IMR-90 (cell line): Measurements from ENCODE around the gene MAP1A. TPM values are rescaled to one million over a fixed set of nuclear protein-coding genes. Genes with fewer than 3 reads are reported as not detected.

Experiments
- ATAC-seq: fragments of 200-7000 bp; cut with Tn5 transposase; 2 replicates; pipeline ENCODE4 v1.9.1; 2020; ENCODE audit warnings: low read depth, mild to moderate bottlenecking, moderate library complexity
- BruUV-seq: library from RNA; stranded (reverse); fragments of 400-500 nt; replicated peaks from 2 replicates; lab custom pipeline; 2021; lab: Mats Ljungman, UMichigan
- CTCF ChIA-PET: fragments of 300-600 bp; formaldehyde crosslinking; extraction: SDS; loops from one replicate; lab custom pipeline; 2021; ENCODE audit warnings: antibody characterized with exemption; lab: Yijun Ruan, JAX
- POLR2A ChIA-PET: fragments of 300-600 bp; sonication (Branson Sonifier 250); formaldehyde crosslinking; loops from one replicate; lab custom pipeline; 2022; ENCODE audit warnings: antibody characterized with exemption; ENCODE audit not compliant: unreplicated experiment; lab: Charles Lee
- DNase-seq: peaks from one replicate; pipeline ENCODE4 v3.0.0; 2013
- H2AFZ ChIP-seq: replicated peaks from 2 replicates; pipeline ENCODE3; 2013; ENCODE audit warnings: low read length, mild to moderate bottlenecking; ENCODE audit not compliant: poor library complexity
- H2AK5ac ChIP-seq: 2 replicates; pipeline ENCODE4 v1.6.1; 2013; ENCODE audit warnings: low read depth, low read length, inconsistent platforms
- H2AK9ac ChIP-seq: replicated peaks from 2 replicates; pipeline ENCODE3; 2013; ENCODE audit warnings: mild to moderate bottlenecking, low read depth, low read length, moderate library complexity; ENCODE audit not compliant: poor library complexity
- H2BK120ac ChIP-seq: 2 replicates; pipeline ENCODE4 v1.6.1; 2013; ENCODE audit warnings: low read depth, low read length, inconsistent platforms
- H2BK15ac ChIP-seq: 3 replicates; pipeline ENCODE4 v1.6.1; 2013; ENCODE audit warnings: low read depth, low read length, inconsistent platforms
- H2BK20ac ChIP-seq: 2 replicates; pipeline ENCODE4 v1.6.1; 2013; ENCODE audit warnings: low read depth, mild to moderate bottlenecking, inconsistent platforms, low read length, moderate library complexity
- H2BK5ac ChIP-seq: 2 replicates; pipeline ENCODE4 v1.6.1; 2013; ENCODE audit warnings: mild to moderate bottlenecking, low read depth, low read length, inconsistent platforms; ENCODE audit not compliant: poor library complexity, severe bottlenecking
- H3K14ac ChIP-seq: replicated peaks from 2 replicates; pipeline ENCODE4 v1.6.1; 2013; ENCODE audit warnings: low read depth, low read length, inconsistent platforms
- H3K18ac ChIP-seq: 2 replicates; pipeline ENCODE4 v1.6.1; 2013; ENCODE audit warnings: low read depth, low read length, control low read depth
- H3K23ac ChIP-seq: 2 replicates; pipeline ENCODE4 v1.6.1; 2013; ENCODE audit warnings: low read depth, low read length, inconsistent platforms
- H3K27ac ChIP-seq: 2 replicates; pipeline ENCODE4 v1.5.1; 2013; ENCODE audit warnings: mild to moderate bottlenecking, control low read depth, low read length; ENCODE audit not compliant: insufficient read depth
- H3K27me3 ChIP-seq: 2 replicates; pipeline ENCODE4 v1.6.1; 2013; ENCODE audit warnings: low read length; ENCODE audit not compliant: control insufficient read depth, insufficient read depth
- H3K36me3 ChIP-seq: 2 replicates; pipeline ENCODE4 v1.6.1; 2013; ENCODE audit warnings: low read length, mixed read lengths; ENCODE audit not compliant: control insufficient read depth, insufficient read depth
- H3K4ac ChIP-seq: 2 replicates; pipeline ENCODE4 v1.6.1; 2013; ENCODE audit warnings: low read depth, low read length, inconsistent platforms
- H3K4me1 ChIP-seq: 2 replicates; pipeline ENCODE4 v1.6.1; 2013; ENCODE audit warnings: low read length, mixed read lengths; ENCODE audit not compliant: control insufficient read depth, insufficient read depth
- H3K4me2 ChIP-seq: 2 replicates; pipeline ENCODE4 v1.6.1; 2013; ENCODE audit warnings: low read depth, mild to moderate bottlenecking, control low read depth, low read length, moderate library complexity
- H3K4me3 ChIP-seq: 2 replicates; pipeline ENCODE4 v1.5.1; 2013; ENCODE audit warnings: low read depth, mild to moderate bottlenecking, control low read depth, low read length, moderate library complexity; ENCODE audit not compliant: insufficient read depth
- H3K56ac ChIP-seq: 2 replicates; pipeline ENCODE4 v1.6.1; 2013; ENCODE audit warnings: low read length, inconsistent platforms; ENCODE audit not compliant: insufficient read depth; ENCODE audit errors: extremely low read depth
- H3K79me1 ChIP-seq, 2 experiments: 2 replicates each; pipeline ENCODE4 v1.6.1; 2013; ENCODE audit warnings: low read length in 2 of 2, inconsistent platforms in 1 of 2, low read depth in 1 of 2
- H3K9ac ChIP-seq: 2 replicates; pipeline ENCODE4 v1.6.1; 2013; ENCODE audit warnings: low read depth, low read length, control low read depth
- H3K9me1 ChIP-seq: 2 replicates; pipeline ENCODE4 v1.6.1; 2013; ENCODE audit warnings: low read length, inconsistent platforms; ENCODE audit not compliant: insufficient read depth
- H3K9me3 ChIP-seq: 2 replicates; pipeline ENCODE4 v1.6.1; 2013; ENCODE audit warnings: low read length; ENCODE audit not compliant: control insufficient read depth, insufficient read depth
- H4K20me1 ChIP-seq: 2 replicates; pipeline ENCODE4 v1.6.1; 2013; ENCODE audit warnings: low read length, inconsistent platforms; ENCODE audit not compliant: insufficient read depth
- H4K5ac ChIP-seq: 2 replicates; pipeline ENCODE4 v1.6.1; 2013; ENCODE audit warnings: mild to moderate bottlenecking, low read depth, low read length, control low read depth
- H4K8ac ChIP-seq, 2 experiments: 2 replicates each; pipeline ENCODE4 v1.6.1; 2013; ENCODE audit warnings: low read depth in 2 of 2, low read length in 2 of 2, control low read depth in 1 of 2, inconsistent platforms in 1 of 2
- H4K91ac ChIP-seq: 2 replicates; pipeline ENCODE4 v1.6.1; 2013; ENCODE audit warnings: low read depth, low read length, inconsistent platforms; ENCODE audit not compliant: insufficient read depth
- MXI1 ChIP-seq: IDR thresholded peaks from 2 replicates; pipeline ENCODE4 v1.6.1; 2012; ENCODE audit warnings: low read depth, mild to moderate bottlenecking, low read length, moderate library complexity, borderline replicate concordance
- POLR2A ChIP-seq: IDR thresholded peaks from 2 replicates; pipeline ENCODE4 v1.6.1; 2012; ENCODE audit warnings: mild to moderate bottlenecking, low read depth, low read length
- WGBS, 2 experiments: methylation state at CpG; one replicate each; pipeline versions ENCODE4 v1.1.5 to v1.1.7; 2013; ENCODE audit warnings: missing lambda C conversion rate in 2 of 2; ENCODE audit not compliant: insufficient read length in 1 of 2; ENCODE audit errors: extremely low coverage in 2 of 2; 5-methylcytosine and 5-hydroxymethylcytosine counted together
- dilution Hi-C: fragments of 300-500 bp; cut with HindIII; formaldehyde crosslinking; loops from one replicate; pipeline ENCODE4 v1.14.3; 2018; ENCODE audit warnings: low sequenced_read_pairs; ENCODE audit not compliant: unreplicated experiment
- in situ Hi-C: fragments of 300-500 bp; cut with MboI; formaldehyde crosslinking; loops from 3 replicates; pipeline ENCODE4 v1.14.3; 2019; ENCODE audit warnings: low sequenced_read_pairs, inconsistent platforms, mixed read lengths
- intact Hi-C: fragments of 100-400 bp; cut with micrococcal nuclease; formaldehyde crosslinking; loops from 2 replicates; pipeline ENCODE4 v1.10.0; 2022
- polyA plus RNA-seq, 3 experiments: library from polyadenylated mRNA; depleted of rRNA; stranded (reverse); fragments of >200 nt; gene quantifications; 2 replicates each; pipeline ENCODE4 v1.2.3, GENCODE V29; 2012; ENCODE audit warnings: low replicate concordance in 1 of 3
- total RNA-seq: library from RNA; depleted of rRNA; stranded (reverse); fragments of >200 nt; gene quantifications from 2 replicates; pipeline ENCODE4 v1.2.3, GENCODE V29; 2012
- TF ChIP-seq, protein P1 (sequence below): fragments of 150-350 bp; IDR thresholded peaks from 2 replicates; pipeline ENCODE4 v1.6.1; 2017; ENCODE audit warnings: mild to moderate bottlenecking, antibody characterized with exemption, low read length, low read depth

MAP1A gene
- total and polyA plus RNA-seq, 2 of the 4 experiments (the other 2 are of a cell fraction) = 28.7 to 48.2 TPM

DNA sequence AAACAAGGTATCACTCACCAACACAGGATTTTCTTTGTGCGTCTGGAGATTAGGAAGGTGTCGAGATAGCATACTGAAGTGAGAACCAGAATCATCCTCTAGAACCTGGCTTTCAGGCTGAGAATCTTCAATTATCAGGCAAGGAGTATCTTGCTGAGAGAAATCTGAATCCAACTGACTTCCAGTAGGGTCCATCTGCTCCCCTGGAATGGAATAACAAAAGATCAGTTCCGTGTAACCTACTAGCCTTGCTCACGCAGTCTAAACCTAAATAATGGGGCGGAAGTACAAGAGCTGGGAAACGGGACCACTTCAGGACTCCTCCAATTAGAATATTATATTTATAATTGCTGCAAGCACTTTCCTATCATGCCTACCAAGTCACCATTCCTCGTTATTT lies 25.1 kb upstream of the MAP1A start (continued):
- TF ChIP-seq POLR2A = no peak

DNA sequence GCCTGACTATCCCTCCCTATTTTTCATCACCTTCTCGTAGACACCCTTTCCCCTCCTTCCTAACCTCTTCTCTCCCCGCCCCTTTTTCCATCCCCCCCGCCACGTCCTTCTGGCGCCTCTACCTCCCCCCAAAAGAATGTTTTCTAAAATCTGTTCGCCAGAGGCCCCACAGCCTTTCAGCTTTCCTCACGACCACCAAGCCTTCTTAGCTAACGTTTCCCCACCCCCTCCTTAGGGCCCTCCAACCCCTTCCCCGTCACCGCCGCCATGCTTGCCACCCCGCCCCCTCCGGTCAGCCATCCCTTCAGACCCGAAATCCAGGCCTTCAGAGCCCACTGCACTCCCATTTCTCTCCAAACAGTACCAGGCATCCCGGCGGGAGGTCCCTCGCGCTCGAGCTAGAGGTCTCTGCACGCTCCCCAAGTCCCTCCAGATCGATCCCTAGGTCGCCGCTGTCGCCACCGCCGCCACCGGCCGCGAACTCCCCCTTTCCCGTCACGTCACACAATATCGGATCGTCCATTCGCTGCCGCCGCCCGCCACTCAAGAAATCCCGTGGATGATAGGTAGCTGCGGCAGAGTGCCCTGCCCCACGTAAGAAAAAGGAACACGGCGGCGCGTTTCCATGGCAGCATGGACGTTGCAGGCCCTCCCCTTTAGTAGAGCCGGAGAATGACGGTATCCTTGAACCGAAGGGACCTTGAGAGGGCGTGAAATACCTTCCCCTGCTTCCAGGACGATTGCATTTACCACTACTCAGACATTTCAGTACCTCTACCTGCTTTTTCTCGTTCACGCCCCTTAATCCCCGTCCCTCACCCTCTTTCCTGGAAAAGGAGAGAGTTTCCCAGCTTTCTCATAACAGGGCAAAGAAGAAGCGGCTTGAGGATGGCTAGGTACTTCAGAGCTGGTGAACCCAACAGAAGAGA lies 24.5 kb upstream of the MAP1A start, which contains the start of gene TP53BP1:
Gene TP53BP1 (minus strand): TSS at position 484 of the 929 bp plus-strand sequence. CDS start 113 bp downstream, at position 371.
- DNase-seq (peak; percentile 94), ATAC-seq (peak; percentile 99)
- H3K27ac ChIP-seq = peak within 1 kb of the TSS; percentile 95
- H3K23ac ChIP-seq = peak within 1 kb of the TSS; percentile 85
- dilution Hi-C loops (no loop called here), intact Hi-C loops (loop anchor here (2.0 kb wide), 1 partner anchor 24 kb away; the partner anchor contains the start of gene MAP1A), in situ Hi-C loops (no loop called here)
- H2BK20ac ChIP-seq = peak within 1 kb of the TSS; percentile 60; the same call in 1 of the 2 replicates
- H3K36me3 ChIP-seq = peaks cover 9% of the 10 kb centered on the region
- peak within 1 kb of the TSS; percentile 96 for H3K14ac ChIP-seq
- BruUV-seq = no TSS peak
- peak within 1 kb of the TSS; percentile 21 to 97 for H4K8ac ChIP-seq
- H3K4me2 ChIP-seq = peak within 1 kb of the TSS; percentile 100
- H2BK120ac ChIP-seq = peak within 1 kb of the TSS; percentile 80
- TF ChIP-seq MXI1 (peak; percentile 33; the same call in 1 of the 2 replicates), POLR2A (peak; percentile 39; the same call in 1 of the 2 replicates)
- TF ChIP-seq, protein P1, sequence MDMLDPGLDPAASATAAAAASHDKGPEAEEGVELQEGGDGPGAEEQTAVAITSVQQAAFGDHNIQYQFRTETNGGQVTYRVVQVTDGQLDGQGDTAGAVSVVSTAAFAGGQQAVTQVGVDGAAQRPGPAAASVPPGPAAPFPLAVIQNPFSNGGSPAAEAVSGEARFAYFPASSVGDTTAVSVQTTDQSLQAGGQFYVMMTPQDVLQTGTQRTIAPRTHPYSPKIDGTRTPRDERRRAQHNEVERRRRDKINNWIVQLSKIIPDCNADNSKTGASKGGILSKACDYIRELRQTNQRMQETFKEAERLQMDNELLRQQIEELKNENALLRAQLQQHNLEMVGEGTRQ = no peak
- peak within 1 kb of the TSS; percentile 90 for H2AK9ac ChIP-seq
- H3K4me1 ChIP-seq = peaks cover 3% of the 10 kb centered on the region; the same call in 1 of the 2 replicates
- peak within 1 kb of the TSS; percentile 99 for H2AFZ ChIP-seq
- peak within 1 kb of the TSS; percentile 84 for H3K18ac ChIP-seq
- H2BK5ac ChIP-seq = peak within 1 kb of the TSS; percentile 89
- CTCF ChIA-PET = interaction anchor here (2.3 kb wide), 1 partner anchor 22 kb away, joined by 8 read pairs; no protein-coding TSS in a partner anchor
- no peaks in the 10 kb centered on the region for H3K9me3 ChIP-seq
- H3K56ac ChIP-seq = peak within 1 kb of the TSS; percentile 71
- H3K4me3 ChIP-seq = peak within 1 kb of the TSS; percentile 91
- peaks cover 4% of the 10 kb centered on the region; the same call in 1 of the 2 replicates for H4K20me1 ChIP-seq
- H4K91ac ChIP-seq = peak within 1 kb of the TSS; percentile 72
- WGBS, 2 experiments = 0% methylated on average over 8 of the region's 54 CpGs; no CpG with 5 or more reads in 1 of the 2 experiments
- H3K27me3 ChIP-seq = no peaks in the 10 kb centered on the region
- peak within 1 kb of the TSS; percentile 67 for H4K5ac ChIP-seq
- POLR2A ChIA-PET = interaction anchor here (0.5 kb wide), 1 partner anchor 25 kb away, joined by 3 read pairs; the partner anchor contains the start of gene MAP1A
- peak within 1 kb of the TSS; percentile 85 for H3K4ac ChIP-seq
- peaks cover 17 to 35% of the 10 kb centered on the region in 2 experiments for H3K79me1 ChIP-seq
- H2BK15ac ChIP-seq = peak within 1 kb of the TSS; percentile 29; the same call in 1 of the 3 replicates
- 0 out of 2 replicates have a peak, but pooled peaks cover 2% of the 10 kb centered on the region for H3K9me1 ChIP-seq
- peak within 1 kb of the TSS; percentile 90 for H3K9ac ChIP-seq
- H2AK5ac ChIP-seq = no peak within 1 kb of the TSS
